GM12892 (cell line): ENCODE data around the gene KIF5C.

Experiments
- POLR2A ChIP-seq: IDR thresholded peaks from 2 replicates; pipeline ENCODE4 v1.6.1; 2011; ENCODE audit warnings: low read depth, low read length, control low read depth
- POLR2AphosphoS5 ChIP-seq: IDR thresholded peaks from 2 replicates; pipeline ENCODE4 v1.6.1; 2011; ENCODE audit warnings: low read depth, low read length, control low read depth

- no peak for TF ChIP-seq POLR2A
- no peak for TF ChIP-seq POLR2AphosphoS5
Observed at GRCh38 chr2:148989882-148990493, 115.0 kb downstream of the KIF5C start.
